ENCODE results near the gene GSDMA. TPM values are rescaled to one million over a fixed set of nuclear protein-coding genes. Genes with fewer than 3 reads are reported as not detected.

The GSDMA gene
- total RNA-seq, 1 experiment from 2014 or later: not detected

DNA sequence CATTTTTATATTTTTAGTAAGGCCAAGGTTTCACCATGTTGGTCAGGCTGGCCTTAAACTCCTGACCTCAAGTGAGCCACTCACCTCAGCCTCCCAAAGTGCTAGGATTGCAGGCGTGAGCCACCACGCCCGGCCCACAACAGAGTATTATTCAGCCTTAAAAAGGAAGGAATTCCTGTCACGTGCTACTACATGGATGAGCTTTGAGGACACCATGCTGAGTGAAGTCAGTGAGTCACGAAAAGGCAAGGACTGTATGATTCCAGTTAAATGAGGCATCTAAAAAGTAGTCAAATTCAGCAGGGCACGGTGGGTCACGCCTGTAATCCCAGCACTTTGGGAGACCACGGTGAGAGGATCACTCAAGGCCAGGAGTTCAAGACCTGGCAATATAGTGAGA is 62.1 kb downstream of the GSDMA start:
- DNase-seq: no peak
- Histone ChIP-seq H2BK15ac (ENCODE audit: low read depth, low read length) (no peak overlapping the region), H2AK5ac (ENCODE audit: insufficient read length, low read length) (no peak overlapping the region), H4K5ac (ENCODE audit: insufficient read length, low read depth, low read length) (no peak overlapping the region), H3K18ac (ENCODE audit: insufficient read length, low read depth, low read length) (no peak overlapping the region), H3K9ac (ENCODE audit: extremely low read depth, insufficient read length, low read length) (no peak overlapping the region), H3K4me2 (ENCODE audit: insufficient read depth, insufficient read length, low read length) (no peak overlapping the region), H4K8ac (replicated peaks; ENCODE audit: insufficient read length, low read depth, low read length) (no peak overlapping the region), H3K27ac (ENCODE audit: insufficient read length, low read depth, low read length) (no peak overlapping the region), H2AFZ (ENCODE audit: low read length) (no peak overlapping the region), H2BK12ac (ENCODE audit: insufficient read length, low read depth, low read length) (no peak overlapping the region), H3K9me3 (ENCODE audit: control insufficient read depth, low read depth, low read length) (no peaks in the 10 kb centered on the region), H4K20me1 (ENCODE audit: control insufficient read depth, insufficient read depth, insufficient read length) (no peaks in the 10 kb centered on the region), H2BK5ac (ENCODE audit: insufficient read length, low read length) (no peak overlapping the region), H3K79me2 (ENCODE audit: insufficient read depth, low read length) (no peaks in the 10 kb centered on the region), H3K79me1 (ENCODE audit: insufficient read depth, low read depth, low read length, poor library complexity, severe bottlenecking) (no peaks in the 10 kb centered on the region), H2BK20ac (ENCODE audit: low read depth, low read length, poor library complexity, severe bottlenecking) (no peak overlapping the region), H3K4me1 (ENCODE audit: insufficient read depth, low read length) (no peaks in the 10 kb centered on the region), H3K23me2 (ENCODE audit: insufficient read length, low read depth, low read length, poor library complexity, severe bottlenecking) (no peaks in the 10 kb centered on the region), H3K56ac (ENCODE audit: insufficient read length, low read depth, low read length) (no peak overlapping the region), H3K27me3 (ENCODE audit: insufficient read depth, low read length) (no peaks in the 10 kb centered on the region), H3K23ac (ENCODE audit: insufficient read length, low read depth, low read length) (no peak overlapping the region), H3K14ac (ENCODE audit: insufficient read depth, low read length) (no peak overlapping the region), H3T11ph (ENCODE audit: low read length) (no peak overlapping the region), H3K4ac (ENCODE audit: low read depth, low read length) (no peak overlapping the region), H4K91ac (ENCODE audit: insufficient read length, low read depth, low read length) (no peak overlapping the region), H2BK120ac (ENCODE audit: low read depth, low read length, poor library complexity, severe bottlenecking) (no peak overlapping the region)
- H3K9me3 Mint-ChIP-seq: no peaks in the 10 kb centered on the region
- no CpG with 5 or more reads among the region's 8 CpGs for WGBS (ENCODE audit: extremely low coverage, insufficient read length, low lambda C conversion rate)
- H3K27ac Mint-ChIP-seq: no peak overlapping the region
- TF ChIP-seq, protein P1, sequence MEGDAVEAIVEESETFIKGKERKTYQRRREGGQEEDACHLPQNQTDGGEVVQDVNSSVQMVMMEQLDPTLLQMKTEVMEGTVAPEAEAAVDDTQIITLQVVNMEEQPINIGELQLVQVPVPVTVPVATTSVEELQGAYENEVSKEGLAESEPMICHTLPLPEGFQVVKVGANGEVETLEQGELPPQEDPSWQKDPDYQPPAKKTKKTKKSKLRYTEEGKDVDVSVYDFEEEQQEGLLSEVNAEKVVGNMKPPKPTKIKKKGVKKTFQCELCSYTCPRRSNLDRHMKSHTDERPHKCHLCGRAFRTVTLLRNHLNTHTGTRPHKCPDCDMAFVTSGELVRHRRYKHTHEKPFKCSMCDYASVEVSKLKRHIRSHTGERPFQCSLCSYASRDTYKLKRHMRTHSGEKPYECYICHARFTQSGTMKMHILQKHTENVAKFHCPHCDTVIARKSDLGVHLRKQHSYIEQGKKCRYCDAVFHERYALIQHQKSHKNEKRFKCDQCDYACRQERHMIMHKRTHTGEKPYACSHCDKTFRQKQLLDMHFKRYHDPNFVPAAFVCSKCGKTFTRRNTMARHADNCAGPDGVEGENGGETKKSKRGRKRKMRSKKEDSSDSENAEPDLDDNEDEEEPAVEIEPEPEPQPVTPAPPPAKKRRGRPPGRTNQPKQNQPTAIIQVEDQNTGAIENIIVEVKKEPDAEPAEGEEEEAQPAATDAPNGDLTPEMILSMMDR (conservative IDR thresholded peaks at IDR 0.05): no peak
- H3K4me3 Mint-ChIP-seq: no peak overlapping the region
- peaks cover 34 to 76% (median 71%) of the 10 kb centered on the region in 3 experiments; a peak in 6 of 7 replicates for H3K36me3 Mint-ChIP-seq (ENCODE audit: insufficient read depth in 1 of 3, low read depth in 3 of 3)
- no peaks in the 10 kb centered on the region for H3K27me3 Mint-ChIP-seq (ENCODE audit: low read depth)
- peaks cover 1 to 7% of the 10 kb centered on the region in 2 experiments; a peak in 2 of 4 replicates for H3K4me1 Mint-ChIP-seq

Data from H9 (cell line).